CD14-positive monocyte (primary cell): Measurements from ENCODE around the gene NEK4. TPM values are rescaled to one million over a fixed set of nuclear protein-coding genes. Genes with fewer than 3 reads are reported as not detected.

Source experiments
- DNase-seq, 3 donors: peaks; one replicate each; pipeline ENCODE4 v3.0.0-alpha.2; 2011 to 2022
- H2AFZ ChIP-seq: 2 replicates; pipeline ENCODE4 v1.6.0; 2012; ENCODE audit warnings: mild to moderate bottlenecking, low read depth, low read length, inconsistent platforms; ENCODE audit not compliant: insufficient read depth, poor library complexity, severe bottlenecking
- H3K27ac ChIP-seq, 2 donors: 1 replicate in 1 of 2; 2 replicates in 1 of 2; pipeline ENCODE4 v1.5.1; 2012 to 2013; ENCODE audit warnings: low read length in 2 of 2, control low read depth in 1 of 2, inconsistent platforms in 1 of 2, low read depth in 1 of 2, mild to moderate bottlenecking in 1 of 2
- H3K27me3 ChIP-seq, 2 donors: one replicate each; pipeline versions ENCODE4 v1.6.0 to v1.6.1; 2011 to 2013; ENCODE audit warnings: low read length in 2 of 2; ENCODE audit not compliant: control insufficient read depth in 2 of 2, insufficient read depth in 2 of 2
- H3K36me3 ChIP-seq, 2 donors: replicated peaks in 1 of 2; 1 replicate in 1 of 2; 2 replicates in 1 of 2; pipeline versions ENCODE4 v1.5.1 to v1.6.1; 2012 to 2013; ENCODE audit warnings: low read length in 2 of 2, control low read depth in 1 of 2, inconsistent platforms in 1 of 2, mild to moderate bottlenecking in 1 of 2; ENCODE audit not compliant: insufficient read depth in 2 of 2, control insufficient read depth in 1 of 2
- H3K4me1 ChIP-seq, 2 donors: 1 replicate in 1 of 2; 2 replicates in 1 of 2; pipeline versions ENCODE4 v1.5.1 to v1.6.1; 2012 to 2013; ENCODE audit warnings: low read length in 2 of 2, control low read depth in 1 of 2, inconsistent platforms in 1 of 2, mild to moderate bottlenecking in 1 of 2, moderate library complexity in 1 of 2; ENCODE audit not compliant: insufficient read depth in 2 of 2, control insufficient read depth in 1 of 2
- H3K4me2 ChIP-seq: replicated peaks from 2 replicates; pipeline ENCODE3; 2012; ENCODE audit warnings: low read length, moderate library complexity, mild to moderate bottlenecking; ENCODE audit not compliant: poor library complexity, severe bottlenecking; ENCODE audit errors: extremely low read depth
- H3K4me3 ChIP-seq, 3 experiments: fragments of 200-600 bp in 1 of 3; sonication (generic) in 1 of 3; replicated peaks in 1 of 3; 1 replicate in 2 of 3; 2 replicates in 1 of 3; pipeline ENCODE4 v1.5.1; 2011 to 2013; ENCODE audit warnings: low read length in 3 of 3, mild to moderate bottlenecking in 3 of 3, control low read depth in 2 of 3, low read depth in 2 of 3, inconsistent platforms in 1 of 3, moderate library complexity in 1 of 3
- H3K79me2 ChIP-seq: 2 replicates; pipeline ENCODE4 v1.6.0; 2012; ENCODE audit warnings: mild to moderate bottlenecking, control low read depth, inconsistent platforms, low read length, moderate library complexity; ENCODE audit not compliant: insufficient read depth
- H3K9ac ChIP-seq: 2 replicates; pipeline ENCODE4 v1.6.0; 2017; ENCODE audit warnings: low read length, mild to moderate bottlenecking; ENCODE audit not compliant: insufficient read depth, poor library complexity, severe bottlenecking
- H3K9me3 ChIP-seq, 2 donors: replicated peaks in 1 of 2; 1 replicate in 1 of 2; 2 replicates in 1 of 2; pipeline versions ENCODE4 v1.5.1 to v1.6.1; 2012 to 2013; ENCODE audit warnings: low read length in 2 of 2, control low read depth in 1 of 2; ENCODE audit not compliant: control insufficient read depth in 1 of 2, insufficient read depth in 1 of 2
- H4K20me1 ChIP-seq: 2 replicates; pipeline ENCODE4 v1.6.0; 2012; ENCODE audit warnings: mild to moderate bottlenecking, low read length, control low read depth, moderate library complexity; ENCODE audit not compliant: insufficient read depth
- H3K27ac Mint-ChIP-seq, 7 donors: one replicate each; pipeline ENCODE4 v1.8.0; 2020; ENCODE audit warnings: mild to moderate bottlenecking in 7 of 7, mixed read lengths in 7 of 7, moderate library complexity in 6 of 7, inconsistent platforms in 2 of 7
- H3K27me3 Mint-ChIP-seq, 3 donors: one replicate each; pipeline ENCODE4 v1.8.0; 2021 to 2022; ENCODE audit warnings: low read depth in 3 of 3, mild to moderate bottlenecking in 3 of 3, mixed read lengths in 3 of 3, moderate library complexity in 3 of 3, inconsistent platforms in 1 of 3
- H3K36me3 Mint-ChIP-seq, 2 donors: one replicate each; pipeline ENCODE4 v1.8.0; 2020; ENCODE audit warnings: mixed read lengths in 2 of 2, inconsistent platforms in 1 of 2, mild to moderate bottlenecking in 1 of 2
- H3K4me1 Mint-ChIP-seq: one replicate; pipeline ENCODE4 v1.8.0; 2020; ENCODE audit warnings: mild to moderate bottlenecking, mixed read lengths
- H3K4me3 Mint-ChIP-seq, 2 donors: one replicate each; pipeline ENCODE4 v1.8.0; 2020; ENCODE audit warnings: mild to moderate bottlenecking in 2 of 2, mixed read lengths in 2 of 2, moderate library complexity in 1 of 2
- H3K9me3 Mint-ChIP-seq, 7 donors: one replicate each; pipeline ENCODE4 v1.8.0; 2020 to 2022; ENCODE audit warnings: mixed read lengths in 7 of 7, mild to moderate bottlenecking in 6 of 7, moderate library complexity in 6 of 7, inconsistent platforms in 2 of 7
- CTCF ChIP-seq: fragments of 200-600 bp; IDR thresholded peaks from one replicate; pipeline ENCODE4 v1.8.0; 2022; ENCODE audit warnings: antibody characterized with exemption, mild to moderate bottlenecking
- whole genome bisulfite sequencing: methylation state at CpG from one replicate; pipeline ENCODE4 v1.1.5; 2013; ENCODE audit warnings: missing lambda C conversion rate; ENCODE audit not compliant: insufficient coverage; 5-methylcytosine and 5-hydroxymethylcytosine counted together
- intact Hi-C, 2 donors: fragments of 100-400 bp; cut with micrococcal nuclease; formaldehyde crosslinking; loops; one replicate each; pipeline versions ENCODE4 v1.15.0 to v1.15.1; 2023
- polyA plus RNA-seq, 3 donors: library from polyadenylated mRNA; depleted of rRNA in 1 of 3; unstranded in 2 of 3; stranded (reverse) in 1 of 3; fragments of 300-500 nt in 2 of 3; fragments of >200 nt in 1 of 3; fragmentation: Illumina TruSeq in 2 of 3; gene quantifications; 1 replicate in 2 of 3; 2 replicates in 1 of 3; pipeline ENCODE4 v1.2.3, GENCODE V29; 2012 to 2021

Gene NEK4
- polyA plus RNA-seq, 3 donors = 13.7 to 17.5 (median 17.4) TPM

GRCh38 chr3:52715714-52716305 is 54.9 kb downstream of the NEK4 start:
- Histone ChIP-seq H3K9me3 (no peaks in the 10 kb centered on the region), H3K36me3 (peaks cover 9 to 32% of the 10 kb centered on the region in 2 donors), H3K79me2 (peaks cover 24% of the 10 kb centered on the region), H3K4me2 (no peak overlapping the region), H3K4me3 (no peak overlapping the region), H3K9ac (no peak overlapping the region), H4K20me1 (peaks cover 5% of the 10 kb centered on the region), H3K4me1 (peaks cover 26 to 32% of the 10 kb centered on the region in 2 donors), H2AFZ (no peak overlapping the region), H3K27me3 (no peaks in the 10 kb centered on the region), H3K27ac (peak overlapping the region; percentile 9 to 65)
- DNase-seq = peak in 2 of 3 donors; percentile 30 to 33
- Mint-ChIP-seq H3K27me3 (no peaks in the 10 kb centered on the region), H3K9me3 (peaks cover 0 to 2% (median 0%) of the 10 kb centered on the region in 7 donors), H3K27ac (peak overlapping the region; percentile 31 to 81 (median 67)), H3K36me3 (peaks cover 22 to 44% of the 10 kb centered on the region in 2 donors), H3K4me3 (no peak overlapping the region), H3K4me1 (peaks cover 36% of the 10 kb centered on the region)
- no peak for TF ChIP-seq CTCF
- 94% methylated on average over 6 of the region's 11 CpGs for WGBS
- intact Hi-C loops = no loop called here

- peaks cover 20% of the 10 kb centered on the region for H3K79me2 ChIP-seq
- peaks cover 32% of the 10 kb centered on the region for H3K4me1 Mint-ChIP-seq
- peaks cover 10 to 38% of the 10 kb centered on the region in 2 donors for H3K36me3 ChIP-seq
- 95% methylated on average over 29 of the region's 39 CpGs for WGBS
- no peak overlapping the region for H3K4me3 Mint-ChIP-seq
- no peak for TF ChIP-seq CTCF
- peaks cover 0 to under 1% (median 0%) of the 10 kb centered on the region in 7 donors for H3K9me3 Mint-ChIP-seq
- no peak overlapping the region for H3K4me3 ChIP-seq
- peaks cover 17 to 23% of the 10 kb centered on the region in 2 donors for H3K4me1 ChIP-seq
- no peak overlapping the region for H3K4me2 ChIP-seq
- no peak overlapping the region for H3K27ac Mint-ChIP-seq
- peaks cover 23 to 52% of the 10 kb centered on the region in 2 donors for H3K36me3 Mint-ChIP-seq
- no peak for DNase-seq
- no peak overlapping the region for H3K9ac ChIP-seq
- no peak overlapping the region for H2AFZ ChIP-seq
- H4K20me1 ChIP-seq = peaks cover 5% of the 10 kb centered on the region
- H3K27ac ChIP-seq = peak overlapping the region in 1 of 2 donors; percentile 65
- H3K27me3 ChIP-seq = no peaks in the 10 kb centered on the region
- H3K27me3 Mint-ChIP-seq = no peaks in the 10 kb centered on the region
- H3K9me3 ChIP-seq = no peaks in the 10 kb centered on the region
- intact Hi-C loops = no loop called here
These were observed 56.1 kb downstream of the NEK4 start for GRCh38 chr3:52714335-52715302.
